Heart left ventricle (tissue), 16 donors: ENCODE results near the gene PTPRJ. TPM values are rescaled to one million over a fixed set of nuclear protein-coding genes. Genes with fewer than 3 reads are reported as not detected.

ENCODE experiments used
- ATAC-seq, 4 donors: fragments of 200-7000 bp; cut with Tn5 transposase; one replicate each; pipeline ENCODE4 v1.9.1; 2020 to 2022; ENCODE audit warnings: moderate library complexity in 4 of 4, mild to moderate bottlenecking in 3 of 4, moderate number of reproducible peaks in 1 of 4
- DNase-seq, 5 donors: peaks; one replicate each; pipeline ENCODE4 v3.0.0-alpha.2; 2020
- H3K27ac ChIP-seq, 12 donors: fragments of 200-600 bp; sonication (generic) in 4 of 12; one replicate each; pipeline versions ENCODE4 v1.5.0 to v1.8.0; 2016 to 2022; ENCODE audit warnings: mild to moderate bottlenecking in 2 of 12
- H3K27me3 ChIP-seq, 9 donors: fragments of 200-600 bp; sonication (generic) in 2 of 9; one replicate each; pipeline versions ENCODE4 v1.5.1 to v1.8.0; 2016 to 2022; ENCODE audit warnings: mild to moderate bottlenecking in 3 of 9
- H3K36me3 ChIP-seq, 9 donors: fragments of 200-600 bp; sonication (generic) in 2 of 9; one replicate each; pipeline versions ENCODE4 v1.5.0 to v1.8.0; 2018 to 2022; ENCODE audit warnings: mild to moderate bottlenecking in 2 of 9
- H3K4me1 ChIP-seq, 12 donors: fragments of 200-600 bp; sonication (generic) in 4 of 12; one replicate each; pipeline versions ENCODE4 v1.5.0 to v1.8.0; 2016 to 2022; ENCODE audit warnings: mild to moderate bottlenecking in 3 of 12
- H3K4me3 ChIP-seq, 12 donors: fragments of 200-600 bp; sonication (generic) in 4 of 12; one replicate each; pipeline versions ENCODE4 v1.5.0 to v1.8.0; 2017 to 2022; ENCODE audit warnings: mild to moderate bottlenecking in 9 of 12, moderate library complexity in 4 of 12
- H3K9me3 ChIP-seq, 12 donors: fragments of 200-600 bp; sonication (generic) in 4 of 12; one replicate each; pipeline versions ENCODE4 v1.5.0 to v1.8.0; 2016 to 2022; ENCODE audit warnings: mild to moderate bottlenecking in 1 of 12
- CTCF ChIP-seq, 12 donors: fragments of 200-600 bp; sonication (generic) in 4 of 12; IDR thresholded peaks; one replicate each; pipeline versions ENCODE4 v1.5.0 to v1.8.0; 2018 to 2022; ENCODE audit warnings: antibody characterized with exemption in 12 of 12, mild to moderate bottlenecking in 5 of 12
- POLR2A ChIP-seq, 2 donors: fragments of 450-650 bp; IDR thresholded peaks; one replicate each; pipeline ENCODE4 v1.6.1; 2017; ENCODE audit warnings: antibody characterized with exemption in 2 of 2, mild to moderate bottlenecking in 2 of 2, moderate library complexity in 2 of 2
- whole genome bisulfite sequencing, 4 donors: extraction: QIAGEN DNeasy Blood & Tissue Kit in 2 of 4; methylation state at CpG; one replicate each; pipeline versions ENCODE4 v1.1.5 to v1.1.7; 2013 to 2018; 5-methylcytosine and 5-hydroxymethylcytosine counted together
- intact Hi-C, 10 donors: fragments of 100-400 bp; cut with DNase I; formaldehyde crosslinking; loops; one replicate each; pipeline versions ENCODE4 v1.11.1 to v1.14.2; 2022
- polyA plus RNA-seq, 2 donors: library from polyadenylated mRNA; stranded (reverse); fragments of 200-250 nt; gene quantifications; one replicate each; pipeline ENCODE4 v1.2.3, GENCODE V29; 2013
- total RNA-seq, 9 donors: library from RNA; depleted of rRNA in 2 of 9; stranded (reverse); fragments of >200 nt in 2 of 9; fragmentation: NEBNext Ultra II Directional in 3 of 9; extraction: Animal tissue kit (Norgen Biotek cat#: 25700) in 3 of 9; gene quantifications; one replicate each; pipeline versions ENCODE4 v1.1.0 to v1.2.4, GENCODE V29; 2016 to 2023
- donor health status: ischemic (EF 13 %, LVEDD 7.1; RV severe dilation, severe dysfunction).
- donor health status: healthy with polysubstance abuse.
- donor health status: DM: no; HTN: yes; CAD: no.
- donor health status: DM: no; HTN: no; CAD: no.
- donor health status: ischemic (EF 25% LVEDD 6.9; RV normal size, moderate dysfunction).
- donor health status: ischemic (EF 25% LVEDD 5.7; RV mildly dilated, moderate dysfunction).
- donor health status: healthy.
- donor health status: DM: yes; HTN: yes; CAD: no.
- donor health status: ischemic (EF 35%, LVEDD 5.7; RV mildly dilated, moderate dysfunction).
- donor health status: nonischemic (EF 11% LVEDD 7.7; RV severe dilation, severe dysfunction).
- donor health status: DM: yes; HTN: yes; CAD: no.
- donor health status: PGD.
- donor health status: ischemic (EF 29% LVEDD 5.4; RV normal size, mild dysfunction).
- donor health status: nonischemic (EF 23%, LVEDD 6.1; RV moderate dilation, normal function).

PTPRJ gene
- total and polyA plus RNA-seq, 11 donors: 1.2 to 39.0 (median 6.3) TPM

- DNase-seq (no peak), ATAC-seq (no peak)
- Histone ChIP-seq H3K27me3 (no peaks in the 10 kb centered on the region), H3K9me3 (no peaks in the 10 kb centered on the region), H3K4me1 (peaks cover 0 to 8% (median 0%) of the 10 kb centered on the region in 12 donors), H3K36me3 (no peaks in the 10 kb centered on the region), H3K4me3 (no peak overlapping the region), H3K27ac (no peak overlapping the region)
- TF ChIP-seq CTCF (IDR thresholded peaks at IDR 0.05): no peak
- no peak for TF ChIP-seq POLR2A (IDR thresholded peaks at IDR 0.05)
- intact Hi-C loops: loop anchor here in 1 of 10 donors (10.0 kb wide), 1 partner anchor 60 kb away; no protein-coding TSS in a partner anchor
- WGBS, 4 donors: 82 to 87% (median 86%) methylated on average over 4 of the region's 4 CpGs
These were observed 25.2 kb upstream of the PTPRJ start for GRCh38 chr11:47955061-47955755.

GRCh38 chr11:47960015-47960414 is 20.3 kb upstream of the PTPRJ start:
- no peak for TF ChIP-seq POLR2A (IDR thresholded peaks at IDR 0.05)
- no peak for TF ChIP-seq CTCF (IDR thresholded peaks at IDR 0.05)
- no peak for DNase-seq
- 93 to 100% (median 96%) methylated on average over 6 of the region's 6 CpGs for WGBS, 4 donors
- ATAC-seq: no peak
- Histone ChIP-seq H3K36me3 (no peaks in the 10 kb centered on the region), H3K27ac (no peak overlapping the region), H3K4me1 (no peaks in the 10 kb centered on the region), H3K27me3 (no peaks in the 10 kb centered on the region), H3K9me3 (no peaks in the 10 kb centered on the region), H3K4me3 (no peak overlapping the region)
- intact Hi-C loops: loop anchor here in 1 of 10 donors (10.0 kb wide), 1 partner anchor 65 kb away; no protein-coding TSS in a partner anchor

- Histone ChIP-seq H3K9me3 (no peaks in the 10 kb centered on the region), H3K27me3 (no peaks in the 10 kb centered on the region), H3K27ac (no peak overlapping the region), H3K4me3 (no peak overlapping the region), H3K36me3 (no peaks in the 10 kb centered on the region), H3K4me1 (no peaks in the 10 kb centered on the region)
- WGBS, 4 donors: 94 to 99% (median 96%) methylated on average over 5 of the region's 5 CpGs
- intact Hi-C loops: loop anchor here in 1 of 10 donors (10.0 kb wide), 1 partner anchor 63 kb away; no protein-coding TSS in a partner anchor
- ATAC-seq (no peak), DNase-seq (no peak)
- no peak for TF ChIP-seq POLR2A (IDR thresholded peaks at IDR 0.05)
- TF ChIP-seq CTCF (IDR thresholded peaks at IDR 0.05): no peak
These were observed 19.0 kb upstream of the PTPRJ start for GRCh38 chr11:47961383-47961782.

- Histone ChIP-seq H3K27ac (no peak overlapping the region), H3K27me3 (no peaks in the 10 kb centered on the region), H3K36me3 (no peaks in the 10 kb centered on the region), H3K4me1 (no peaks in the 10 kb centered on the region), H3K9me3 (no peaks in the 10 kb centered on the region), H3K4me3 (no peak overlapping the region)
- no peak for TF ChIP-seq CTCF (IDR thresholded peaks at IDR 0.05)
- no peak for TF ChIP-seq POLR2A (IDR thresholded peaks at IDR 0.05)
- ATAC-seq: no peak
- WGBS, 4 donors: 84 to 93% (median 86%) methylated on average over 6 of the region's 6 CpGs
- intact Hi-C loops: loop anchor here in 1 of 10 donors (10.0 kb wide), 1 partner anchor 60 kb away; no protein-coding TSS in a partner anchor
- no peak for DNase-seq
These were observed 15.8 kb upstream of the PTPRJ start for GRCh38 chr11:47964546-47964945.
